ENCODE results near the gene SLC22A2. TPM values are rescaled to one million over a fixed set of nuclear protein-coding genes. Genes with fewer than 3 reads are reported as not detected.

Gene SLC22A2
- total and polyA plus RNA-seq, 2 donors (not counting 1 experiment from before 2014, with no cell fraction given) = not detected

- Histone ChIP-seq H2AFZ (ENCODE audit: low read length) (no peak overlapping the region), H3K4me2 (ENCODE audit: extremely low read depth, insufficient read depth, low read length) (no peak overlapping the region), H3K9ac (ENCODE audit: insufficient read depth, low read length) (no peak overlapping the region), H3K9me3 (ENCODE audit: control insufficient read depth, insufficient read depth, low read depth, low read length) (no peaks in the 10 kb centered on the region), H4K20me1 (ENCODE audit: control insufficient read depth, extremely low read depth, insufficient read depth, low read length) (no peaks in the 10 kb centered on the region), H3K79me2 (ENCODE audit: control insufficient read depth, insufficient read depth, low read length) (no peaks in the 10 kb centered on the region), H3K27me3 (ENCODE audit: control insufficient read depth, insufficient read depth, low read length) (no peaks in the 10 kb centered on the region), H3K4me3 (replicated peaks in 1 of 4; ENCODE audit: control extremely low read depth in 1 of 4, insufficient read depth in 1 of 4, low read depth in 3 of 4, low read length in 4 of 4) (no peak overlapping the region), H3K36me3 (ENCODE audit: control insufficient read depth, insufficient read depth, low read length) (no peaks in the 10 kb centered on the region), H3K27ac (ENCODE audit: insufficient read depth, low read length) (no peak overlapping the region), H3K4me1 (ENCODE audit: control insufficient read depth, extremely low read depth, insufficient read depth, low read length) (no peaks in the 10 kb centered on the region)
- no peak for DNase-seq (ENCODE audit: low read depth in 2 of 2)
- TF ChIP-seq CTCF (conservative IDR thresholded peaks at IDR 0.05 in 1 of 2, IDR thresholded peaks at IDR 0.05 in 1 of 2; ENCODE audit: low read depth in 1 of 2, low read length in 2 of 2) (no peak), EZH2 (IDR thresholded peaks at IDR 0.05; ENCODE audit: low read length, missing control alignments) (no peak)
Observed at GRCh38 chr6:160277546-160277945, 18.9 kb upstream of the SLC22A2 start.

- Histone ChIP-seq H3K79me2 (ENCODE audit: control insufficient read depth, insufficient read depth, low read length) (no peaks in the 10 kb centered on the region), H3K27ac (ENCODE audit: insufficient read depth, low read length) (no peak overlapping the region), H4K20me1 (ENCODE audit: control insufficient read depth, extremely low read depth, insufficient read depth, low read length) (no peaks in the 10 kb centered on the region), H3K4me2 (ENCODE audit: extremely low read depth, insufficient read depth, low read length) (no peak overlapping the region), H3K9me3 (ENCODE audit: control insufficient read depth, insufficient read depth, low read depth, low read length) (no peaks in the 10 kb centered on the region), H3K4me3 (replicated peaks in 1 of 4; ENCODE audit: control extremely low read depth in 1 of 4, insufficient read depth in 1 of 4, low read depth in 3 of 4, low read length in 4 of 4) (no peak overlapping the region), H2AFZ (ENCODE audit: low read length) (no peak overlapping the region), H3K9ac (ENCODE audit: insufficient read depth, low read length) (no peak overlapping the region), H3K27me3 (ENCODE audit: control insufficient read depth, insufficient read depth, low read length) (no peaks in the 10 kb centered on the region), H3K36me3 (ENCODE audit: control insufficient read depth, insufficient read depth, low read length) (no peaks in the 10 kb centered on the region), H3K4me1 (ENCODE audit: control insufficient read depth, extremely low read depth, insufficient read depth, low read length) (no peaks in the 10 kb centered on the region)
- TF ChIP-seq CTCF (conservative IDR thresholded peaks at IDR 0.05 in 1 of 2, IDR thresholded peaks at IDR 0.05 in 1 of 2; ENCODE audit: low read depth in 1 of 2, low read length in 2 of 2) (no peak), EZH2 (IDR thresholded peaks at IDR 0.05; ENCODE audit: low read length, missing control alignments) (no peak)
- DNase-seq (ENCODE audit: low read depth in 2 of 2) = no peak
Observed at GRCh38 chr6:160277144-160277543, 18.5 kb upstream of the SLC22A2 start.

- Histone ChIP-seq H3K9me3 (ENCODE audit: control insufficient read depth, insufficient read depth, low read depth, low read length) (no peaks in the 10 kb centered on the region), H3K4me3 (replicated peaks in 1 of 4; ENCODE audit: control extremely low read depth in 1 of 4, insufficient read depth in 1 of 4, low read depth in 3 of 4, low read length in 4 of 4) (no peak overlapping the region), H3K27me3 (ENCODE audit: control insufficient read depth, insufficient read depth, low read length) (no peaks in the 10 kb centered on the region), H3K4me2 (ENCODE audit: extremely low read depth, insufficient read depth, low read length) (no peak overlapping the region), H3K79me2 (ENCODE audit: control insufficient read depth, insufficient read depth, low read length) (no peaks in the 10 kb centered on the region), H3K27ac (ENCODE audit: insufficient read depth, low read length) (no peak overlapping the region), H3K9ac (ENCODE audit: insufficient read depth, low read length) (no peak overlapping the region), H3K4me1 (ENCODE audit: control insufficient read depth, extremely low read depth, insufficient read depth, low read length) (no peaks in the 10 kb centered on the region), H2AFZ (ENCODE audit: low read length) (no peak overlapping the region), H3K36me3 (ENCODE audit: control insufficient read depth, insufficient read depth, low read length) (no peaks in the 10 kb centered on the region), H4K20me1 (ENCODE audit: control insufficient read depth, extremely low read depth, insufficient read depth, low read length) (no peaks in the 10 kb centered on the region)
- DNase-seq (ENCODE audit: low read depth in 2 of 2) = no peak
- TF ChIP-seq CTCF (conservative IDR thresholded peaks at IDR 0.05 in 1 of 2, IDR thresholded peaks at IDR 0.05 in 1 of 2; ENCODE audit: low read depth in 1 of 2, low read length in 2 of 2) = no peak
- no peak for TF ChIP-seq EZH2 (IDR thresholded peaks at IDR 0.05; ENCODE audit: low read length, missing control alignments)
Observed at GRCh38 chr6:160276126-160276525, 17.5 kb upstream of the SLC22A2 start.

All from fibroblast of lung (primary cell).